Fibroblast of lung (primary cell): ENCODE data around the gene JMJD1C. TPM values are rescaled to one million over a fixed set of nuclear protein-coding genes. Genes with fewer than 3 reads are reported as not detected.

Experiments
- DNase-seq, 2 donors: peaks; one replicate each; pipeline versions ENCODE4 v3.0.0 to v3.0.0-alpha.2; 2010; ENCODE audit warnings: low read depth in 2 of 2
- H2AFZ ChIP-seq: 2 replicates; pipeline ENCODE4 v1.5.1; 2012; ENCODE audit warnings: low read length, control low read depth, inconsistent platforms
- H3K27ac ChIP-seq: 2 replicates; pipeline ENCODE4 v1.5.1; 2011; ENCODE audit warnings: low read length, control low read depth; ENCODE audit not compliant: insufficient read depth
- H3K27me3 ChIP-seq: 2 replicates; pipeline ENCODE4 v1.5.1; 2011; ENCODE audit warnings: mild to moderate bottlenecking, low read length; ENCODE audit not compliant: control insufficient read depth, insufficient read depth
- H3K36me3 ChIP-seq: 2 replicates; pipeline ENCODE4 v1.5.1; 2011; ENCODE audit warnings: low read length; ENCODE audit not compliant: control insufficient read depth, insufficient read depth
- H3K4me1 ChIP-seq: 2 replicates; pipeline ENCODE4 v1.5.1; 2011; ENCODE audit warnings: low read length; ENCODE audit not compliant: control insufficient read depth, insufficient read depth; ENCODE audit errors: extremely low read depth
- H3K4me2 ChIP-seq: 2 replicates; pipeline ENCODE4 v1.5.1; 2011; ENCODE audit warnings: low read length, control low read depth; ENCODE audit not compliant: insufficient read depth; ENCODE audit errors: extremely low read depth
- H3K4me3 ChIP-seq, 4 experiments: fragments of 200-600 bp in 1 of 4; sonication (generic) in 1 of 4; replicated peaks in 1 of 4; 2 replicates each; pipeline ENCODE4 v1.5.1; 2011 to 2016; ENCODE audit warnings: low read length in 4 of 4, low read depth in 3 of 4, mild to moderate bottlenecking in 3 of 4, control low read depth in 2 of 4, inconsistent platforms in 1 of 4, mixed read lengths in 1 of 4; ENCODE audit not compliant: insufficient read depth in 1 of 4; ENCODE audit errors: control extremely low read depth in 1 of 4
- H3K79me2 ChIP-seq: 2 replicates; pipeline ENCODE4 v1.5.1; 2012; ENCODE audit warnings: mild to moderate bottlenecking, low read length, inconsistent platforms; ENCODE audit not compliant: control insufficient read depth, insufficient read depth
- H3K9ac ChIP-seq: 2 replicates; pipeline ENCODE4 v1.5.1; 2011; ENCODE audit warnings: mild to moderate bottlenecking, low read length, control low read depth; ENCODE audit not compliant: insufficient read depth
- H3K9me3 ChIP-seq: 2 replicates; pipeline ENCODE4 v1.5.1; 2012; ENCODE audit warnings: low read depth, low read length; ENCODE audit not compliant: control insufficient read depth, insufficient read depth
- H4K20me1 ChIP-seq: 2 replicates; pipeline ENCODE4 v1.5.1; 2011; ENCODE audit warnings: low read length; ENCODE audit not compliant: control insufficient read depth, insufficient read depth; ENCODE audit errors: extremely low read depth
- CTCF ChIP-seq, 2 donors: IDR thresholded peaks in 1 of 2; conservative IDR thresholded peaks in 1 of 2; 1 replicate in 1 of 2; 2 replicates in 1 of 2; pipeline ENCODE4 v1.5.1; 2011 to 2012; ENCODE audit warnings: low read length in 2 of 2, control low read depth in 1 of 2, inconsistent platforms in 1 of 2, low read depth in 1 of 2, mild to moderate bottlenecking in 1 of 2
- EZH2 ChIP-seq: IDR thresholded peaks from 2 replicates; pipeline ENCODE4 v1.5.1; 2012; ENCODE audit warnings: low read length, control low read depth, mild to moderate bottlenecking; ENCODE audit errors: missing control alignments
- polyA plus RNA-seq, 2 donors: library from polyadenylated mRNA; depleted of rRNA in 1 of 2; stranded (reverse) in 1 of 2; unstranded in 1 of 2; fragments of >200 nt; gene quantifications; 2 replicates each; pipeline ENCODE4 v1.2.1, GENCODE V29; 2011 to 2012; ENCODE audit warnings: missing spikeins in 1 of 2
- total RNA-seq: library from RNA; depleted of rRNA; stranded (reverse); fragments of >200 nt; gene quantifications from 2 replicates; pipeline ENCODE4 v1.2.1, GENCODE V29; 2014

JMJD1C gene
- total and polyA plus RNA-seq, 2 donors (not counting 1 experiment from before 2014, with no cell fraction given), result 39.9 to 67.0 TPM

- H3K4me2 ChIP-seq, result no peak overlapping the region
- no peaks in the 10 kb centered on the region for H3K9me3 ChIP-seq
- H3K79me2 ChIP-seq, result peaks cover 82% of the 10 kb centered on the region
- H3K27me3 ChIP-seq, result no peaks in the 10 kb centered on the region
- no peak overlapping the region for H3K27ac ChIP-seq
- no peak overlapping the region for H3K9ac ChIP-seq
- no peaks in the 10 kb centered on the region for H4K20me1 ChIP-seq
- no peak overlapping the region for H2AFZ ChIP-seq
- no peaks in the 10 kb centered on the region for H3K36me3 ChIP-seq
- no peak for DNase-seq
- H3K4me3 ChIP-seq, result no peak overlapping the region
- peaks cover 9% of the 10 kb centered on the region for H3K4me1 ChIP-seq
- TF ChIP-seq CTCF (conservative IDR thresholded peaks at IDR 0.05 in 1 of 2, IDR thresholded peaks at IDR 0.05 in 1 of 2; ENCODE audit: low read depth in 1 of 2, low read length in 2 of 2) (no peak), EZH2 (no peak)
These were observed 208.0 kb downstream of the JMJD1C start for GRCh38 chr10:63257778-63258177.

DNA sequence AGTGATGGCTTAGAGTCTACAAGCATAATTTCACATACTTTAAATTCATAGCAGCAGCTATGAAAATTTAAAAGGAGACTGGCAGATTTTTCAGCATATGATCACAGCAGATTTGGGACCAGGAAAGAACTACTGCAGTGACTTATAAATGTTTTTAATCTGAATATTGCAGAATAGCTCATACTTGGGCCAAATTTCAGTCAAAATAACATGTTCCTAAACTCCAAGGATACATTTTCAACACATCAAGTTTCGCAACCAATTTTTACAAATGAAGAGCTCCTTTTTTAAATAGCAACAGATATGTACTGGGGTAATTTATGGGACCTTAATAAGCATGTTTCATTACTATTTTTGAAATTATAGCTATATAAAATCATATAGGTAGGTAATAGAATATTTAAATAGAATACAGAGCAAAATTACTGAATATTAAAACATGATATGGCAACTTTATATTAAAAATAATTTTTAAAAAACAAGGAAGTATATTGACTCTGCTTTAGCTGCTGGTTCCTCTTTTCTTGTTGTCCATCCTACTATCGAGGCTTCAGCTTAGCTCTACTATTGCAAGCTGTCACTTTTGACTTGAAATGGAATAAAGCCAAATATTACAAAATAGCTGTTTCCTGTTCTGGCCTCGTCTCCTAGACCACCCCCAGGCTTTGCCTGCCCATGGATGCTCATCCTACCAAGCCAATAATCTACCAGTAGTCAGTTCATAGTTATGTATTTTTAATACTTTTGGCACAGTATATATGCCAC lies 209.6 kb downstream of the JMJD1C start:
- H2AFZ ChIP-seq, result no peak overlapping the region
- peak; percentile 20 to 80 for DNase-seq
- H4K20me1 ChIP-seq, result no peaks in the 10 kb centered on the region
- TF ChIP-seq EZH2 (no peak), CTCF (conservative IDR thresholded peaks at IDR 0.05 in 1 of 2, IDR thresholded peaks at IDR 0.05 in 1 of 2; ENCODE audit: low read depth in 1 of 2, low read length in 2 of 2) (no peak)
- no peaks in the 10 kb centered on the region for H3K36me3 ChIP-seq
- H3K4me3 ChIP-seq, result no peak overlapping the region
- H3K27ac ChIP-seq, result no peak overlapping the region
- H3K27me3 ChIP-seq, result no peaks in the 10 kb centered on the region
- H3K9ac ChIP-seq, result no peak overlapping the region
- no peaks in the 10 kb centered on the region for H3K9me3 ChIP-seq
- peak overlapping the region; percentile 59 for H3K4me2 ChIP-seq
- peaks cover 86% of the 10 kb centered on the region for H3K79me2 ChIP-seq
- peaks cover 9% of the 10 kb centered on the region for H3K4me1 ChIP-seq

GRCh38 chr10:63255316-63255715 lies 210.5 kb downstream of the JMJD1C start:
- no peak for DNase-seq
- TF ChIP-seq CTCF (conservative IDR thresholded peaks at IDR 0.05 in 1 of 2, IDR thresholded peaks at IDR 0.05 in 1 of 2; ENCODE audit: low read depth in 1 of 2, low read length in 2 of 2), result no peak
- TF ChIP-seq EZH2, result no peak
- Histone ChIP-seq H3K79me2 (peaks cover 89% of the 10 kb centered on the region), H3K4me3 (no peak overlapping the region), H3K9ac (no peak overlapping the region), H4K20me1 (no peaks in the 10 kb centered on the region), H3K27ac (no peak overlapping the region), H2AFZ (no peak overlapping the region), H3K4me2 (no peak overlapping the region), H3K27me3 (no peaks in the 10 kb centered on the region), H3K36me3 (no peaks in the 10 kb centered on the region), H3K4me1 (peaks cover 9% of the 10 kb centered on the region), H3K9me3 (no peaks in the 10 kb centered on the region)
